NB4 (cell line): ENCODE measurements around the gene SEMA3C.

Source experiments
- DNase-seq: peaks from one replicate; pipeline ENCODE4 v3.0.0; 2010; ENCODE audit warnings: low read depth
- H3K4me3 ChIP-seq: one replicate; pipeline ENCODE4 v1.5.1; 2011; ENCODE audit warnings: mild to moderate bottlenecking, low read depth, low read length, moderate library complexity
- MYC ChIP-seq: IDR thresholded peaks from 2 replicates; pipeline ENCODE4 v1.6.1; 2011; ENCODE audit warnings: low read depth, low read length
- POLR2A ChIP-seq: IDR thresholded peaks from 2 replicates; pipeline ENCODE4 v1.6.1; 2011; ENCODE audit warnings: mild to moderate bottlenecking; ENCODE audit not compliant: insufficient read length; ENCODE audit errors: extremely low read depth
- TF ChIP-seq, protein P1 (sequence below): IDR thresholded peaks from 2 replicates; pipeline ENCODE4 v1.6.1; 2011; ENCODE audit warnings: low read depth, low read length
- TF ChIP-seq, protein P2 (sequence below): IDR thresholded peaks from one replicate; pipeline ENCODE4 v1.5.1; 2012; ENCODE audit warnings: low read depth, low read length

The SEMA3C gene

DNA sequence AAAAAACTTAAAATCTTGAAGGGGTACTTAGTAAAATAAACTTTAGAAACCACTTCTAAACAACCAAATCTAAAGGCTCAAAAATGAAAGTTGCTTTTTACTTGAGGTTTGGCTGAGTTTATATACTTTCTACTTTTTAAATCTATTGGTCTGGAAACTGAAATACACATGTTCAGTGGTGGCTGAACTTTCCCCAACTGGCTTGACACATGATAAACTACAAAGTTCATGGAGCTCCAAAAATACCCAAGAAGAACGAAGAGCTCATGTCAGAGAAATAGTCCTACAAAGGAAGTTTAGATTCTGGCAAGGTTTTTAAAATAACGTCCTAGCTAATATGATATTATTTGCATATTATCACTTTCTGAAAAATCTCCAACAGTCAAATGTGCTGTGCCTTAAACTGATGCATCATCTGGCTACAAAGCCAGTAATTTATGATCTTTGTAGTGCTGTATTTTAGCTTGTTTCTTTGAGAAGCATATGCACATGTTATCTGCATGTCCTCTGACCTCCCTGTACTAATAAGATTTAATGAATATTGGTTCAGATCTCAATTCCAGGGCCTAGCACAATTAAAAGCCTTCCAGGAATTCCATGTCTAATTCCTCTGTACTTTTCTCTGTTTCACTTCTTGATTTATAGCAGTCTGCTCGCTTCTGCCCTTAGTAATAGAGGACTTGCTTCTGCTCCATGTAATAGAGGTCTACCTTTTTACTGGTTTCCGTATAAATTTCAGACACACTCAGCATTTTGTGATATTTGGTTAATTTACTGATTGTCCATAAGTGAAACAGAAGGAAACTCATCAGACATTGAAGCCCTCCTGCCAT, 28.2 kb downstream of the SEMA3C start:
- TF ChIP-seq, protein P1, sequence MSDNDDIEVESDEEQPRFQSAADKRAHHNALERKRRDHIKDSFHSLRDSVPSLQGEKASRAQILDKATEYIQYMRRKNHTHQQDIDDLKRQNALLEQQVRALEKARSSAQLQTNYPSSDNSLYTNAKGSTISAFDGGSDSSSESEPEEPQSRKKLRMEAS: no peak
- TF ChIP-seq MYC: no peak
- TF ChIP-seq, protein P2, sequence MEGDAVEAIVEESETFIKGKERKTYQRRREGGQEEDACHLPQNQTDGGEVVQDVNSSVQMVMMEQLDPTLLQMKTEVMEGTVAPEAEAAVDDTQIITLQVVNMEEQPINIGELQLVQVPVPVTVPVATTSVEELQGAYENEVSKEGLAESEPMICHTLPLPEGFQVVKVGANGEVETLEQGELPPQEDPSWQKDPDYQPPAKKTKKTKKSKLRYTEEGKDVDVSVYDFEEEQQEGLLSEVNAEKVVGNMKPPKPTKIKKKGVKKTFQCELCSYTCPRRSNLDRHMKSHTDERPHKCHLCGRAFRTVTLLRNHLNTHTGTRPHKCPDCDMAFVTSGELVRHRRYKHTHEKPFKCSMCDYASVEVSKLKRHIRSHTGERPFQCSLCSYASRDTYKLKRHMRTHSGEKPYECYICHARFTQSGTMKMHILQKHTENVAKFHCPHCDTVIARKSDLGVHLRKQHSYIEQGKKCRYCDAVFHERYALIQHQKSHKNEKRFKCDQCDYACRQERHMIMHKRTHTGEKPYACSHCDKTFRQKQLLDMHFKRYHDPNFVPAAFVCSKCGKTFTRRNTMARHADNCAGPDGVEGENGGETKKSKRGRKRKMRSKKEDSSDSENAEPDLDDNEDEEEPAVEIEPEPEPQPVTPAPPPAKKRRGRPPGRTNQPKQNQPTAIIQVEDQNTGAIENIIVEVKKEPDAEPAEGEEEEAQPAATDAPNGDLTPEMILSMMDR: no peak
- H3K4me3 ChIP-seq: no peak overlapping the region
- DNase-seq: no peak

DNA sequence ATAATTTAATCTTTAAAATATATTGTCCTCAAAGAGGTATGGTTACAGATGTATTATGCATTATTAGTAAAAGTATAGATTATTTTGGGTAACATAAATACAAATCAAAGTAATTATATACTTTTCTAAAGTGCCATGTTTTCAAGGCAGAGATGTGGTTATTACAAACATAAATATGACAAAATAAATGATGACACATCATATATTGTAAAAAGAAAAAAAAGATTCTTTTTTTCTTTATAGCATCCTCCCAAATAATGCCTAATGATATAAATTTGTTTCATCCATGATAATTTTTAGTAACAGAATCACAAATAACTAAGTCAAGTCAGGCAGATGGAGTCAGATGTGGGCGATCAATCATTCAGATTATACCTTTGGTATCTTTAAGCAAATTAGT, 29.3 kb downstream of the SEMA3C start:
- DNase-seq: no peak
- TF ChIP-seq POLR2A (no peak), MYC (no peak)
- TF ChIP-seq, protein P2: no peak
- TF ChIP-seq, protein P1: no peak
- H3K4me3 ChIP-seq: no peak overlapping the region

DNA sequence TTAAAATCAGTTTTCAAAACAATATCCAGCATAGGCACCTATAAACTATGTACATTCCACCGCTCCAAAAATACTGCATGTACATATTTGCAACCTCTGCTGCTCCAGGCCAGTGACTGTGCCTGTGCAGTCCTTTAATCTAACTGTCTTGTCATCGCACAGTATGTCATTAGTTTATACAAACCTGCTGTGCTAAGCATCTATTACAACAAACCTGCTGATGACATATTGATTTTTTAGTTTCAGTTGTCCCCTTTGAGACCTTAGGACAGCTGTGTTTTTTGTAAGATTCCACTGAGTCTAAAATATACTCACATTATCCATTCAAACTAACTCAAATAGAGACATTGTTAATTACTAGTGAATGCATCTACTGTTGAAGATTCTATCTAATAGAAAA, 33.1 kb downstream of the SEMA3C start:
- DNase-seq: no peak
- TF ChIP-seq, protein P1: no peak
- TF ChIP-seq, protein P2: no peak
- no peak overlapping the region for H3K4me3 ChIP-seq

DNA sequence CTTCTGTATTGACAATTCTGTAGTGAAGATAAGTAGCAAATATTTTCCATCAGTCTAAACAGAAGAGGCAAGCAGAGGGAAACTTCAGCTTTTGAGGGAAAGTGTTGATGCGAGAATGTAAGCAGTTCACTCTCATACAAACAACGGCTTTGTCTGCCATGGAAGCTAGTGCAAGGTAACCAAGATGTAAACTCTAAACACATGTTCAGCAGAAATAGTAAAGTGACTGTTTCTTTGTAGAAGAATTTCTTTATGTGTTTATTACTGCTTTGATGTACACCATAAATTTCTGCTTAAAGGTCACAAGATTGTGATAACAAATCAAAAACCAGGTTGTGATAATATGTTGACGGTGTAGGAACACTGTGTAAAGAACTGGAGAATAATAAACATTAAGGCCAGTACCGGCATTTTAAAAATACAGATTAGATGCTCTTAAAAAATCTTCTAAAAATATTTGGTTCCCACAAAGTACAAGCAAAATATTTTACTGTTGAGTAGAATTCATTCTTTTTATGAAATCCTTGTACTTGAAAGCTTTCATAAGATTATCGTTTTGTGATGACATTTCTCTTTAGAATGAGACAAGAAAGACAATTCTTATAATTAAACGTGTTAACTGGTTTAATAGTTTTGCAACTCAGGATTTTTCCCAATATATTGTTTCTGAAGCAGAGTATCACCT, 34.2 kb downstream of the SEMA3C start:
- DNase-seq: no peak
- H3K4me3 ChIP-seq: no peak overlapping the region
- TF ChIP-seq, protein P2: no peak
- TF ChIP-seq MYC (no peak), POLR2A (no peak)
- TF ChIP-seq, protein P1: no peak

DNA sequence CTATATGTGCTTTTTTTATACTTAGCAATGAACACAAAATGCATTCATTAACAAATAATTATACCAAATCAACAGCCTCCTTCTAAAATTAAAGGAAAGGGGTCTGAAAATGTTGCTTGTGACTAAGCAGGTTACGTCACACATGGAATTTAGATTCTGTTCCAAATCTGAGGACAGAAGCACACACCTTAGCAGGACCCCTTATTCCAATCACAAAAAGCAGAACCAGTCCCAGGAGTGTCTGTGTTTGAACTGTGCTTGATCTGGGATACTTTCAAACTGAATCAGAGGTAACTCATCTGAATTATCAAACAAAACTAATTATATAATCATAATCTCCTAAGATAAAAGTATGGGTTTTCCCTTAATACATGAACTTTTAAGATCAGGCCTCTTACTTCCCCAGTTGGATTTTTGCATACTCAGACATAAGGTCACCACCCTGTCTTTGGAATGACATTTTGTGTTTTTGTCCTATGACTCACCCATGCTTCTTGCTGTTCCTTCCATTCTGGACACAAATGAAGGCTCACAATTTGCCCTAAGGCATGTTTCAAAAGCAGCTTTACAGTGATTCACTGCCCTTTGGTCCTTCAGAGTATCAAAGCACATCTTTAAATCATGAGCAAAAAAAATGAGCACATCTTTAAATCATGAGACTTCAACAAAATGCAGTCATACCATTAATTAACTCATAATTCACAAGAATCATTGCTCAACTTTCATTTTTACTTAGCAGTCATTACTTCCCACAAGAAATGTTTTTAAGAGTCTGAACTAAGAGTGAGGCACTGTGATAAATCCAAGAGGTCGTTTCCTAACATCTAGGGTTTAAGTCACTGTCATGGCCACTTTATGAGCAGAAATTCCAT, 35.5 kb downstream of the SEMA3C start:
- no peak for TF ChIP-seq MYC
- TF ChIP-seq, protein P2: no peak
- TF ChIP-seq, protein P1: no peak
- TF ChIP-seq POLR2A: no peak
- no peak overlapping the region for H3K4me3 ChIP-seq
- DNase-seq: no peak
